OCI-LY3 (cell line): ENCODE data around the gene SPATA46.
"Not testable (repeated sequence)": the region's sequence is repeated elsewhere in the genome, so short reads cannot be mapped to it uniquely, and the experiment has no call there.

ENCODE experiments used
- H2AFZ ChIP-seq: fragments of 200-600, 300-600 bp; shearing (Covaris generic); 2 replicates; pipeline ENCODE4 v1.6.0; 2014; ENCODE audit warnings: antibody characterized with exemption, low read depth, low read length
- H3K27ac ChIP-seq: fragments of 200-600, 300-600 bp; sonication (generic); 2 replicates; pipeline ENCODE4 v1.5.1; 2014; ENCODE audit warnings: mild to moderate bottlenecking, low read length, moderate library complexity, mixed read lengths
- H3K27me3 ChIP-seq: fragments of 200-600, 300-600 bp; sonication (generic); 2 replicates; pipeline ENCODE4 v1.6.1; 2014; ENCODE audit warnings: low read depth, low read length, mixed read lengths
- H3K36me3 ChIP-seq: fragments of 200-600, 300-600 bp; sonication (generic); replicated peaks from 2 replicates; pipeline ENCODE3; 2014; ENCODE audit warnings: low read depth, low read length, mixed read lengths
- H3K4me1 ChIP-seq: fragments of 300-600, 200-600 bp; sonication (generic); 2 replicates; pipeline ENCODE4 v1.6.1; 2014; ENCODE audit warnings: low read length, mixed read lengths
- H3K4me2 ChIP-seq: fragments of 200-600, 300-600 bp; sonication (generic); 2 replicates; pipeline ENCODE4 v1.6.1; 2014; ENCODE audit warnings: low read length, mixed read lengths
- H3K4me3 ChIP-seq: fragments of 300-600, 200-600 bp; sonication (generic); 2 replicates; pipeline ENCODE4 v1.5.1; 2014; ENCODE audit warnings: antibody characterized with exemption, mild to moderate bottlenecking, low read length, moderate library complexity
- H3K79me2 ChIP-seq: fragments of 300-600, 200-600 bp; shearing (Covaris generic); 2 replicates; pipeline ENCODE4 v1.6.1; 2014; ENCODE audit warnings: mild to moderate bottlenecking, low read length, mixed read lengths
- H3K9ac ChIP-seq: fragments of 300-600, 200-600 bp; shearing (Covaris generic); 2 replicates; pipeline ENCODE4 v1.6.0; 2014; ENCODE audit warnings: mild to moderate bottlenecking, low read length, moderate library complexity
- H3K9me3 ChIP-seq: fragments of 200-600, 300-600 bp; shearing (Covaris generic); 2 replicates; pipeline ENCODE4 v1.6.1; 2014; ENCODE audit warnings: low read length, mixed read lengths; ENCODE audit not compliant: insufficient read depth
- H4K20me1 ChIP-seq: fragments of 200-600, 300-600 bp; sonication (generic); 2 replicates; pipeline ENCODE4 v1.6.1; 2016; ENCODE audit warnings: low read length, mixed read lengths; ENCODE audit not compliant: insufficient read depth
- EZH2phosphoT487 ChIP-seq: fragments of 200-600 bp; shearing (Covaris generic); IDR thresholded peaks from 2 replicates; pipeline ENCODE4 v1.6.1; 2018; ENCODE audit warnings: antibody characterized with exemption, mixed run types, low read depth
- TF ChIP-seq, protein P1 (sequence below): fragments of 200-600, 300-600 bp; sonication (generic); IDR thresholded peaks from 2 replicates; pipeline ENCODE4 v1.5.1; 2014; ENCODE audit warnings: antibody characterized with exemption, low read length, low read depth

SPATA46 gene, protein sequence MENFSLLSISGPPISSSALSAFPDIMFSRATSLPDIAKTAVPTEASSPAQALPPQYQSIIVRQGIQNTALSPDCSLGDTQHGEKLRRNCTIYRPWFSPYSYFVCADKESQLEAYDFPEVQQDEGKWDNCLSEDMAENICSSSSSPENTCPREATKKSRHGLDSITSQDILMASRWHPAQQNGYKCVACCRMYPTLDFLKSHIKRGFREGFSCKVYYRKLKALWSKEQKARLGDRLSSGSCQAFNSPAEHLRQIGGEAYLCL

DNA sequence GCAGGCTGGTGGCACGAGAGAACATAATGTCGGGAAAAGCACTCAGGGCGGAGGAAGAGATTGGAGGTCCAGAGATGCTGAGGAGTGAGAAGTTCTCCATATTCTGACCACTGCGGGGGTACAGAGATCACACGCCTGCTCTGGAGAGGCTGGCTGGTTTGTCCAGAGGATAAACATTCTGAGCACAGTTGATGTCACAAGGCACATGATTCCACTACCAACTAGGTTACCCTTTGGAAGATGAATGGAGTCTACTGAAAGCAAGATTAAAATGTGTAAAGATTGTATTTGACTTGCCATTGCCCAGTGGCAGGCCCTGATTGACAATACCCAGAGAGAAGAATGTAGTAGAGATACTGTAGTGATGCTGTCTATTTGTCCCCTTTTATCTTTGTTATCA lies at the start of gene SPATA46:
SPATA46 (minus strand) TSS at position 164 of the 400 bp plus-strand sequence; CDS start at position 100, 64 bp downstream.
- no peak within 1 kb of the TSS for H3K9ac ChIP-seq
- no peak for TF ChIP-seq EZH2phosphoT487
- TF ChIP-seq, protein P1, sequence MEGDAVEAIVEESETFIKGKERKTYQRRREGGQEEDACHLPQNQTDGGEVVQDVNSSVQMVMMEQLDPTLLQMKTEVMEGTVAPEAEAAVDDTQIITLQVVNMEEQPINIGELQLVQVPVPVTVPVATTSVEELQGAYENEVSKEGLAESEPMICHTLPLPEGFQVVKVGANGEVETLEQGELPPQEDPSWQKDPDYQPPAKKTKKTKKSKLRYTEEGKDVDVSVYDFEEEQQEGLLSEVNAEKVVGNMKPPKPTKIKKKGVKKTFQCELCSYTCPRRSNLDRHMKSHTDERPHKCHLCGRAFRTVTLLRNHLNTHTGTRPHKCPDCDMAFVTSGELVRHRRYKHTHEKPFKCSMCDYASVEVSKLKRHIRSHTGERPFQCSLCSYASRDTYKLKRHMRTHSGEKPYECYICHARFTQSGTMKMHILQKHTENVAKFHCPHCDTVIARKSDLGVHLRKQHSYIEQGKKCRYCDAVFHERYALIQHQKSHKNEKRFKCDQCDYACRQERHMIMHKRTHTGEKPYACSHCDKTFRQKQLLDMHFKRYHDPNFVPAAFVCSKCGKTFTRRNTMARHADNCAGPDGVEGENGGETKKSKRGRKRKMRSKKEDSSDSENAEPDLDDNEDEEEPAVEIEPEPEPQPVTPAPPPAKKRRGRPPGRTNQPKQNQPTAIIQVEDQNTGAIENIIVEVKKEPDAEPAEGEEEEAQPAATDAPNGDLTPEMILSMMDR, result no peak
- no peak within 1 kb of the TSS for H3K27ac ChIP-seq
- H4K20me1 ChIP-seq, result no peaks in the 10 kb centered on the region
- no peaks in the 10 kb centered on the region for H3K79me2 ChIP-seq
- H3K36me3 ChIP-seq, result no peaks in the 10 kb centered on the region
- H3K27me3 ChIP-seq, result peaks cover 44% of the 10 kb centered on the region
- no peak within 1 kb of the TSS for H3K4me3 ChIP-seq
- no peaks in the 10 kb centered on the region for H3K9me3 ChIP-seq
- no peak within 1 kb of the TSS for H2AFZ ChIP-seq
- no peaks in the 10 kb centered on the region for H3K4me1 ChIP-seq
- H3K4me2 ChIP-seq, result no peak within 1 kb of the TSS

DNA sequence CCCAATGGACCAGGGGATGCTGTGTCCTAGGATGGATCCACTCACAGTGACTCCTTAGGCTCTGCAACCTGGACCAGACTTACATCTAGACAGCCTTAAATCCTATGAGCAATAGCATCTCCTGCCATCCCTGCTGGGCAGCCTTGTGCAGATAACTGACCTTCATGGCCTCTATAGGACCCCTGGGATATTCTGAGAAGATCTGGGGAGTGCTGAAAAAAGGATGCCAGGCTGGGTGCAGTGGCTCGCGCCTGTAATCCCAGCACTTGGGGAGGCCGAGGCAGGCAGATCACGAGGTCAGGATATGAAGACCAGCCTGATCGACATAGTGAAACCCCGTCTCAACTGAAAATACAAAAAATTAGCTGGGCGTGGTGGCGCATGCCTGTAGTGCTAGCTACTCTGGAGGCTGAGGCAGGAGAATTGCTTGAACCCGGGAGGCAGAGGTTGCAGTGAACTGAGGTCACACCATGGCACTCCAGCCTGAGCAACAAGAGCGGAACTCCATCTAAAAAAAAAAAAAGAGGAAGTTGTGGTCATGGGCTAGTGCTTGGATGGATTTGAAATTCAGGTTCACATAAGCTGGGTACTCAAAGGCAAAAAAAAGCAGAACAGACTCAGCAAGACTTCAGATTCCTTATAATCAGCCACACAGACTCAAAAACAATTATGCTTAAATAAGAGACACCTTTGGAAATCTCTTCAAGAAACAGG lies 46.2 kb upstream of the SPATA46 start:
- H3K79me2 ChIP-seq, result no peaks in the 10 kb centered on the region
- H4K20me1 ChIP-seq, result no peaks in the 10 kb centered on the region
- H3K4me2 ChIP-seq, result peak overlapping the region; percentile 50

DNA sequence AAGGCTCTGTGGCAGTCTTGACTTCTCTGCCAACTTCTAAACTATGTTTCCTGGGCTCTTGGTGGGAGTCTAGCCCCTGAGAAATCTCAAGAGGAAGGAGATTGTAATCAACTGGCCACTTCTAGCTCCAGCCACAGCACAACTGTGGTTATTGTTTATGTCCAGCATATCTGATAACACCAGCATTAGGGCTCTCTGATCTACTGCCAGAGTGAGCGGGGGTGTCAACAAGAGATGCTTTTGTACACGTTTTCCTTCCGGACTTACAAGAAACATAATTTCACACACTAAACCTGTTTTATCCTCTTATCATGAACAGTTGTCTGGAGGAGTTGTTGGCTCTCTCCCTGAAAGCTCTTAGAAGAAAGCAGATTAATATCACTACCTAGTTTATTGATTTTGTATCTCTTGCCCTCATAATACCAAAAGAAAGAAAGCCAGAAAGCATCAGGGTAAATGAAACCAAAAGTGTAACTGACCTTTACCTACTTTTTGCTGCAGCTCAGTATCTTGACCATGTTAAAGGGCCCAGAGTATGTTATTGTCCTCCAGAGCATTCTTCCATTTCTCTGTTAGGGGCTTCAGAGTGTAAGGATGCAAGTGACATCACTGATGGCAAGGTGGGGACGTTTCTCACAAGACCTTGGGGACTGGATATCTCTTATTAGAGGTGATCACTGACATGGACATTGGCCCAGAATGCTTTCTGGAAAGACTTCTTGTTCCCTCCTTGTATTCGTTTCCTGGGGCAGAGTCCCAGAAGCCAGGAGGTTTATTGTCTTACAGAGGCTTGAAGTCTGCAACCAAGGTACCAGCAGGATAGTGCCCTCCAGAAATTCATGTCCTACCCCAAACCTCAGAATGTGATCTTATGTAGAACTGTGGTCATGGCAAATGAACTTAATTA lies 44.9 kb upstream of the SPATA46 start:
- Histone ChIP-seq H3K27me3 (peaks cover 20% of the 10 kb centered on the region), H3K9ac (no peak overlapping the region), H3K27ac (no peak overlapping the region), H3K36me3 (no peaks in the 10 kb centered on the region), H3K4me3 (no peak overlapping the region), H3K79me2 (no peaks in the 10 kb centered on the region), H3K4me2 (no peak overlapping the region), H4K20me1 (no peaks in the 10 kb centered on the region), H2AFZ (no peak overlapping the region), H3K4me1 (peaks cover 16% of the 10 kb centered on the region), H3K9me3 (no peaks in the 10 kb centered on the region)
- no peak for TF ChIP-seq EZH2phosphoT487
- TF ChIP-seq, protein P1, result no peak

More for the DNA sequence above, 46.2 kb upstream of the SPATA46 start:
- H2AFZ ChIP-seq, result no peak overlapping the region
- H3K27ac ChIP-seq, result no peak overlapping the region
- H3K9me3 ChIP-seq, result no peaks in the 10 kb centered on the region
- TF ChIP-seq EZH2phosphoT487, result no peak
- TF ChIP-seq, protein P1, result no peak
- H3K4me1 ChIP-seq, result peaks cover 16% of the 10 kb centered on the region
- H3K9ac ChIP-seq, result no peak overlapping the region
- no peak overlapping the region for H3K4me3 ChIP-seq
- no peaks in the 10 kb centered on the region for H3K36me3 ChIP-seq
- H3K27me3 ChIP-seq, result peaks cover 20% of the 10 kb centered on the region

DNA sequence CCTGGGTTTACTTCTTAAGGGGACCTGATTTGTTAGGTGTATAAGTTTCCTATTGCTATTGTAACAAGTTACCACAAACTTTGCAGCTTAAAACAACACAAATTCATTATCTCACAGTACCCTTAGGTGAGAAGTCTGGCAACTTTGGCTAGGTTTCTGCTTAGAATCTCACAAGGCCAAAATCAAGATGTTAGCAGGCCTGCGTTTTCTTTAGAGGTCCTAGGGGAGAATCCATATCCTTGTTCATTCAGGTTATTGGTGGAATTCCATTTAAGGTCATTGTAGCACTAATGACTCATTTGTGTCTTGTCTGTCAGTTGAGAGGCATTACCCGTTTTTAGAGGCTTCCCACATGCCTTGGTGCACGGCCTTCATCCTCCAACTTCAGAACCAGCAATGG lies 43.5 kb upstream of the SPATA46 start:
- no peak overlapping the region for H3K9ac ChIP-seq

DNA sequence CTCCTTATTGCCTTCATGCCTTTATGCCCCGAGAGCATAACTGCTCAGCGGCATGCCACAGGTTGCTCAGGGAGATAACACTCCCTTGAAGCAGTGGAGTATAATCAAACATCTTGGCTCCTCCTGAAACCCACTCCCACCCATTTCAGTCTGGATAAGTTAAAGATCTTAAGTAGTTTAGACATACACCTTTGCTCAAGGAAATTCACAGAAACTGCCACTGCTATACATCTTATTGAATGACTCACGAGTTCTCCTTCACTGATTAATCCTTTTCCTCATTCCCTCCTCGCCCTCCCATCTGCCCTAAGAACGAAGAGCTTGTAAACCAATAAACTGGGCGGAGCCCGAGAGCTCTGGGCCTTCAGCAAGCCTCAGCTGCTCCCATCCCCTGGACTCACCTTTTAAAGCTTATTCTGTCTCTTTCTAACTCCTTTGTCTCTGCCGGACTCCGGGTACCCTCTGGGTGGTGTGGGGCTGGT lies 42.8 kb upstream of the SPATA46 start:
- H3K9me3 ChIP-seq, H3K27ac ChIP-seq, H4K20me1 ChIP-seq, H3K4me2 ChIP-seq, H3K4me3 ChIP-seq, H3K79me2 ChIP-seq, H2AFZ ChIP-seq, H3K9ac ChIP-seq, H3K36me3 ChIP-seq: not testable (repeated sequence)
- Histone ChIP-seq H3K27me3 (peaks cover 15% of the 10 kb centered on the region), H3K4me1 (peaks cover 16% of the 10 kb centered on the region)

More for the DNA sequence above, 43.5 kb upstream of the SPATA46 start:
- Histone ChIP-seq H3K4me2 (no peak overlapping the region), H3K9me3 (no peaks in the 10 kb centered on the region), H3K79me2 (no peaks in the 10 kb centered on the region), H4K20me1 (no peaks in the 10 kb centered on the region), H3K4me3 (no peak overlapping the region), H3K27ac (no peak overlapping the region), H2AFZ (no peak overlapping the region), H3K36me3 (no peaks in the 10 kb centered on the region), H3K27me3 (peaks cover 17% of the 10 kb centered on the region), H3K4me1 (peaks cover 16% of the 10 kb centered on the region)
- TF ChIP-seq EZH2phosphoT487, result no peak
- TF ChIP-seq, protein P1, result no peak
